Measurements from ENCODE around the gene ZSCAN12.

Gene ZSCAN12

GRCh38 chr6:28354688-28355554 lies 44.6 kb downstream of the ZSCAN12 start:
- DNase-seq (ENCODE audit: low read depth) = no peak
- H3K4me3 ChIP-seq (ENCODE audit: low read depth, low read length) = peak overlapping the region; percentile 62
- TF ChIP-seq CTCF (IDR thresholded peaks at IDR 0.05; ENCODE audit: control insufficient read depth, extremely low read depth, insufficient read depth) = no peak

- H3K4me3 ChIP-seq (ENCODE audit: low read depth, low read length) = no peak overlapping the region
- DNase-seq (ENCODE audit: low read depth) = no peak
- no peak for TF ChIP-seq CTCF (IDR thresholded peaks at IDR 0.05; ENCODE audit: control insufficient read depth, extremely low read depth, insufficient read depth)
Observed at GRCh38 chr6:28353981-28354676, 45.4 kb downstream of the ZSCAN12 start.

GRCh38 chr6:28353356-28353755 lies 46.2 kb downstream of the ZSCAN12 start:
- H3K4me3 ChIP-seq (ENCODE audit: low read depth, low read length) = no peak overlapping the region
- TF ChIP-seq CTCF (IDR thresholded peaks at IDR 0.05; ENCODE audit: control insufficient read depth, extremely low read depth, insufficient read depth) = no peak
- DNase-seq (ENCODE audit: low read depth) = no peak

GRCh38 chr6:28351493-28351925 lies 48.0 kb downstream of the ZSCAN12 start:
- DNase-seq (ENCODE audit: low read depth) = no peak
- TF ChIP-seq CTCF (IDR thresholded peaks at IDR 0.05; ENCODE audit: control insufficient read depth, extremely low read depth, insufficient read depth) = no peak
- no peak overlapping the region for H3K4me3 ChIP-seq (ENCODE audit: low read depth, low read length)

GRCh38 chr6:28351087-28351486 lies 48.5 kb downstream of the ZSCAN12 start:
- no peak overlapping the region for H3K4me3 ChIP-seq (ENCODE audit: low read depth, low read length)
- no peak for DNase-seq (ENCODE audit: low read depth)
- no peak for TF ChIP-seq CTCF (IDR thresholded peaks at IDR 0.05; ENCODE audit: control insufficient read depth, extremely low read depth, insufficient read depth)

GRCh38 chr6:28349892-28350737 lies 49.4 kb downstream of the ZSCAN12 start, which contains the start of gene ZKSCAN3:
ZKSCAN3 (plus strand) TSS chr6:28349947; CDS start chr6:28359587, 9,640 bp downstream.
- no peak for TF ChIP-seq CTCF (IDR thresholded peaks at IDR 0.05; ENCODE audit: control insufficient read depth, extremely low read depth, insufficient read depth)
- H3K4me3 ChIP-seq (ENCODE audit: low read depth, low read length) = peak within 1 kb of the TSS; percentile 74
- DNase-seq (ENCODE audit: low read depth) = peak; percentile 48
